HEK293 (cell line): Measurements from ENCODE around the gene PTPRG.

ENCODE experiments used
- CTCF ChIP-seq: fragments of 450-650 bp; formaldehyde crosslinking; IDR thresholded peaks from 2 replicates; pipeline ENCODE4 v1.5.1; 2016; ENCODE audit warnings: missing biosample characterization, missing genetic modification characterization
- GLI2 ChIP-seq: fragments of 450-650 bp; formaldehyde crosslinking; IDR thresholded peaks from 2 replicates; pipeline ENCODE4; 2017; ENCODE audit warnings: missing biosample characterization, missing genetic modification characterization, low read depth, borderline replicate concordance
- HOXA7 ChIP-seq: sonication (generic); formaldehyde crosslinking; IDR thresholded peaks from 2 replicates; pipeline ENCODE4 v1.8.1; 2022; ENCODE audit warnings: missing genetic modification reagents, borderline replicate concordance
- REPIN1 ChIP-seq: fragments of 450-650 bp; formaldehyde crosslinking; IDR thresholded peaks from 2 replicates; pipeline ENCODE4 v1.5.1; 2017; ENCODE audit warnings: missing biosample characterization, missing genetic modification characterization, low read depth
- REST ChIP-seq: fragments of 450-650 bp; formaldehyde crosslinking; IDR thresholded peaks from 2 replicates; pipeline ENCODE4 v1.5.1; 2016; ENCODE audit warnings: missing biosample characterization, missing genetic modification characterization
- SALL2 ChIP-seq: fragments of 450-650 bp; formaldehyde crosslinking; IDR thresholded peaks from 2 replicates; pipeline ENCODE4 v1.5.0; 2017; ENCODE audit warnings: missing biosample characterization, mild to moderate bottlenecking, missing genetic modification characterization, borderline replicate concordance
- ZBTB17 ChIP-seq: fragments of 450-650 bp; formaldehyde crosslinking; IDR thresholded peaks from 2 replicates; pipeline ENCODE4 v1.5.1; 2016; ENCODE audit warnings: missing biosample characterization, missing genetic modification characterization
- ZNF169 ChIP-seq: fragments of 450-650 bp; formaldehyde crosslinking; IDR thresholded peaks from 2 replicates; pipeline ENCODE4 v1.5.1; 2016; ENCODE audit warnings: missing biosample characterization, missing genetic modification characterization
- ZSCAN16 ChIP-seq: fragments of 450-650 bp; formaldehyde crosslinking; IDR thresholded peaks from 2 replicates; pipeline ENCODE4 v1.5.1; 2016; ENCODE audit warnings: missing biosample characterization, missing genetic modification characterization

GRCh38 chr3:61848885-61849284 is 287.5 kb downstream of the PTPRG start:
- TF ChIP-seq CTCF (tag by site-specific recombination): no peak
- no peak for TF ChIP-seq GLI2 (tag by site-specific recombination)
- TF ChIP-seq ZNF169: no peak
- TF ChIP-seq REPIN1 (tag by site-specific recombination): no peak
- TF ChIP-seq ZBTB17 (tag by site-specific recombination): no peak
- TF ChIP-seq ZSCAN16 (tag by site-specific recombination): no peak
- no peak for TF ChIP-seq REST (tag by site-specific recombination)
- TF ChIP-seq HOXA7 (CRISPR knock-in tag): no peak
- TF ChIP-seq SALL2 (tag by site-specific recombination): no peak
